SK-N-SH treated with all-trans-retinoic acid at 6 μM for 48 hours (cell line): Measurements from ENCODE around the gene UAP1.

Experiments used
- ATAC-seq: fragments of 200-7000 bp; cut with Tn5 transposase; 3 replicates; pipeline ENCODE4 v1.9.1; 2020; ENCODE audit warnings: mild to moderate bottlenecking, moderate library complexity
- ARNTL ChIP-seq: fragments of 450-650 bp; formaldehyde crosslinking; IDR thresholded peaks from 2 replicates; pipeline ENCODE4 v1.5.0; 2020; ENCODE audit warnings: low read depth, mild to moderate bottlenecking, moderate library complexity, borderline replicate concordance
- BACH2 ChIP-seq: fragments of 250-450 bp; sonication (Bioruptor Pico); IDR thresholded peaks from 2 replicates; pipeline ENCODE4 v1.9.0; 2021; ENCODE audit warnings: mild to moderate bottlenecking, borderline replicate concordance
- CSDC2 ChIP-seq: fragments of 250-450 bp; sonication (Bioruptor Pico); IDR thresholded peaks from 2 replicates; pipeline ENCODE4 v1.5.0; 2020; ENCODE audit warnings: mild to moderate bottlenecking, moderate library complexity
- ESRRG ChIP-seq: fragments of 250-450 bp; sonication (Bioruptor Pico); IDR thresholded peaks from 2 replicates; pipeline ENCODE4 v1.6.1; 2021; ENCODE audit warnings: mild to moderate bottlenecking
- GLIS3 ChIP-seq: fragments of 250-450 bp; sonication (Bioruptor Pico); IDR thresholded peaks from 2 replicates; pipeline ENCODE4 v1.5.0; 2020; ENCODE audit warnings: mild to moderate bottlenecking, moderate library complexity
- ISL1 ChIP-seq: fragments of 250-450 bp; sonication (Bioruptor Pico); IDR thresholded peaks from 2 replicates; pipeline ENCODE4 v2.1.2; 2022; ENCODE audit warnings: mild to moderate bottlenecking, moderate library complexity
- PPARA ChIP-seq: fragments of 250-450 bp; sonication (Bioruptor Pico); IDR thresholded peaks from 2 replicates; pipeline ENCODE4 v1.5.0; 2020; ENCODE audit warnings: mild to moderate bottlenecking, borderline replicate concordance
- RARB ChIP-seq: fragments of 250-450 bp; sonication (Bioruptor Pico); IDR thresholded peaks from 2 replicates; pipeline ENCODE4 v1.8.0; 2021; ENCODE audit warnings: mild to moderate bottlenecking, moderate library complexity
- SNAI2 ChIP-seq: fragments of 250-450 bp; sonication (Bioruptor Pico); IDR thresholded peaks from 2 replicates; pipeline ENCODE4 v1.5.0; 2020; ENCODE audit warnings: mild to moderate bottlenecking, moderate library complexity
- TCF4 ChIP-seq: fragments of 250-450 bp; sonication (Bioruptor Pico); IDR thresholded peaks from 2 replicates; pipeline ENCODE4 v1.8.0; 2021; ENCODE audit warnings: mild to moderate bottlenecking, moderate library complexity, borderline replicate concordance
- TOX ChIP-seq: fragments of 250-450 bp; sonication (Bioruptor Pico); IDR thresholded peaks from 2 replicates; pipeline ENCODE4 v1.8.0; 2021; ENCODE audit warnings: mild to moderate bottlenecking, moderate library complexity, borderline replicate concordance
- ZC3H10 ChIP-seq: fragments of 250-450 bp; sonication (Bioruptor Pico); IDR thresholded peaks from 2 replicates; pipeline ENCODE4 v1.5.1; 2021; ENCODE audit warnings: mild to moderate bottlenecking, moderate library complexity
- ZFP3 ChIP-seq: fragments of 250-450 bp; sonication (Bioruptor Pico); IDR thresholded peaks from 2 replicates; pipeline ENCODE4 v1.5.0; 2020; ENCODE audit warnings: mild to moderate bottlenecking, moderate library complexity
- ZFP30 ChIP-seq: fragments of 450-650 bp; formaldehyde crosslinking; IDR thresholded peaks from 2 replicates; pipeline ENCODE4 v1.5.0; 2022; ENCODE audit warnings: mild to moderate bottlenecking, moderate library complexity
- ZNF565 ChIP-seq: fragments of 450-650 bp; formaldehyde crosslinking; conservative IDR thresholded peaks from 2 replicates; pipeline ENCODE4 v1.5.0; 2020; ENCODE audit warnings: low read depth, mild to moderate bottlenecking, moderate library complexity
- ZNF70 ChIP-seq: fragments of 450-650 bp; formaldehyde crosslinking; IDR thresholded peaks from 2 replicates; pipeline ENCODE4 v1.5.0; 2020; ENCODE audit warnings: mild to moderate bottlenecking, moderate library complexity
- ZNF8 ChIP-seq: fragments of 450-650 bp; formaldehyde crosslinking; IDR thresholded peaks from 2 replicates; pipeline ENCODE4 v1.5.0; 2020; ENCODE audit warnings: mild to moderate bottlenecking, moderate library complexity
- TF ChIP-seq, protein P1 (sequence below): fragments of 250-450 bp; sonication (Bioruptor Pico); IDR thresholded peaks from 2 replicates; pipeline ENCODE4 v1.8.0; 2021; ENCODE audit warnings: low read depth, mild to moderate bottlenecking, moderate library complexity, borderline replicate concordance
- TF ChIP-seq, protein P2 (sequence below): fragments of 250-450 bp; sonication (Bioruptor Pico); IDR thresholded peaks from 2 replicates; pipeline ENCODE4 v1.8.0; 2020; ENCODE audit warnings: mild to moderate bottlenecking, moderate library complexity, borderline replicate concordance
- TF ChIP-seq, protein P3 (sequence below): fragments of 250-450 bp; sonication (Bioruptor Pico); IDR thresholded peaks from 2 replicates; pipeline ENCODE4 v1.5.0; 2020; ENCODE audit warnings: mild to moderate bottlenecking, moderate library complexity
- TF ChIP-seq, protein P4 (sequence below): fragments of 250-450 bp; sonication (Bioruptor Pico); IDR thresholded peaks from 2 replicates; pipeline ENCODE4 v1.5.1; 2021; ENCODE audit warnings: mild to moderate bottlenecking, moderate library complexity

Gene UAP1

DNA sequence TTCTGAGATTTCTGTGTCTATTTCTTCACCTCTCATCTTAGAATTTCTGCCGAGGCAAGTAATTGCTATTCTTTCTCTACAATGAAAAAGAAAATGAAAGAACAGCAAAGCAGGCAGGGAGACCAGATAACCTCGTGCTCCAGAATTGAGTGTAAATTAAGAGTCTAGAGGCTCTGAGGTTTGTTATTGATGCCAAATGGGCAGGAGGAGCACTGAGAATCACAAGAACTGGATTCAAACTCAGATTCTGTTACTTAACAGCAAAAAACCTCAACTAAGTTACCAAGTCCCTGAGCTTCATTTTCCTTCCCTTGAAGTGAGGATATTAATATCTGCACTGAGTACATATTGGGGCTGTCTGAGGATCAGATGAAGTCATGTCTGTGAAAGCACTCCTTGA, 65.2 kb downstream of the UAP1 start:
- TF ChIP-seq TOX (CRISPR knock-in tag) (peak; percentile 42; the same call in 1 of the 2 replicates), ZNF8 (CRISPR knock-in tag) (no peak)
- ATAC-seq: no peak

DNA sequence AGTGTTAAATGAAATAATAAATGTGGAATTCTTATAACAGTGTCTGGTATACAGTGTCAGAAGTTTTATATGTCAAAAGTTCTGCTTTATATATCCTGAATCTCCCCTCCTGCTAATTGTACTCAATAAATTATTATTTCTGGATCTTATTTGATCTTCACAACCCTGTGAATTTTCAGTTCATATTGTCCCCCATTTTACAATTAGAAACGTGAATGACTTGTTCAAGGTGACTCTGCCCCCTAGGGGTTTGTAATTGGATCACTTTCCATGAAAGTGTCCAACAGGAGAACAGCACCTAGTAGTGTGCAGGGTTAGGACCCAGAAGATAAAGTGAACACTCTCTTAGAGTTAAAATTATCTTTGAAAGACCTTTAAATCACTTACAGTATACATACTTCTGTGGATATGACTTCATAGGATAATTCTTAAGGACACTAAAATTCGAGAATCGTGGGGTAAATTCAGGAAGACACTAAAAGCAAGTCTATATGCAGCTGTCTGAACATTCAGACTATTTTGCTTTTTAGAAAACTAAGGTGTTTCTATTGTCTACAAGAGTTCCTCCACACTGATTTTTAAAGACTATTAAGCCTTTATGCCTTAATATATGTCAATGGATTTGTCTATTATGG, 66.3 kb downstream of the UAP1 start:
- TF ChIP-seq PPARA (CRISPR knock-in tag): no peak
- no peak for TF ChIP-seq ARNTL (CRISPR knock-in tag)
- no peak for TF ChIP-seq TCF4
- no peak for TF ChIP-seq ZNF565 (CRISPR knock-in tag)
- TF ChIP-seq ESRRG: no peak
- TF ChIP-seq GLIS3: no peak
- TF ChIP-seq ZFP30 (CRISPR knock-in tag): no peak
- no peak for TF ChIP-seq ZNF8 (CRISPR knock-in tag)
- TF ChIP-seq, protein P1, sequence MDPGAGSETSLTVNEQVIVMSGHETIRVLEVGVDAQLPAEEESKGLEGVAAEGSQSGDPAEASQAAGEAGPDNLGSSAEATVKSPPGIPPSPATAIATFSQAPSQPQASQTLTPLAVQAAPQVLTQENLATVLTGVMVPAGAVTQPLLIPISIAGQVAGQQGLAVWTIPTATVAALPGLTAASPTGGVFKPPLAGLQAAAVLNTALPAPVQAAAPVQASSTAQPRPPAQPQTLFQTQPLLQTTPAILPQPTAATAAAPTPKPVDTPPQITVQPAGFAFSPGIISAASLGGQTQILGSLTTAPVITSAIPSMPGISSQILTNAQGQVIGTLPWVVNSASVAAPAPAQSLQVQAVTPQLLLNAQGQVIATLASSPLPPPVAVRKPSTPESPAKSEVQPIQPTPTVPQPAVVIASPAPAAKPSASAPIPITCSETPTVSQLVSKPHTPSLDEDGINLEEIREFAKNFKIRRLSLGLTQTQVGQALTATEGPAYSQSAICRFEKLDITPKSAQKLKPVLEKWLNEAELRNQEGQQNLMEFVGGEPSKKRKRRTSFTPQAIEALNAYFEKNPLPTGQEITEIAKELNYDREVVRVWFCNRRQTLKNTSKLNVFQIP (CRISPR knock-in tag): no peak
- ATAC-seq: no peak

DNA sequence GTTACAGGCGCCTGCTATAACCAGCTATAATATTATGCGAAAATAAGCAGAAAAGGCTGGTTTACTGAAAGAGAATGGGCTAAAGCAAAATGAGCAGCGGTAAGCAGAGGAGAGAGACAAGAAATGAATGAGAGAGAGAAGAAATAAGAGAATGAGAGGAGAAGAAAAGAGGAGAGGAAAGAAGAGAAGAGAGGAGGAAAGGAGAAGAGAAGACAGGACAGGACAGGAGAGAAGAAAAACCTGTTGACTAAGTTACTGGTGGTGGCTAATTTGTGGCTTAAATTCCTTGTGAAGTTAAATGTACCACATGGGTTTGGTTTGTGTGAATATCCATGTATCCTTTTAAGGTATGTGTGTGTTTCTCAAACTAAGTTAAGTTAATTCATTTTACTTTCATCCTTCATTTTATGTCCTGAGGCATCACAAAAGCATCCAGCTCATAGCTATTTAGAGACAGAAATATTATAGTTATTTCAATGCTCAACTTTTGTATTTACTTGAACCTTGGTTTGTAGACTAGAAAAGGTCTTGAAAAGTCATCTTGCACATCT, 67.6 kb downstream of the UAP1 start:
- TF ChIP-seq, protein P1 (CRISPR knock-in tag): no peak
- no peak for TF ChIP-seq ESRRG
- TF ChIP-seq BACH2 (CRISPR knock-in tag): no peak
- TF ChIP-seq PPARA (CRISPR knock-in tag): no peak
- TF ChIP-seq TCF4: no peak
- no peak for TF ChIP-seq ZFP3 (CRISPR knock-in tag)
- no peak for TF ChIP-seq TOX (CRISPR knock-in tag)
- TF ChIP-seq ARNTL (CRISPR knock-in tag): no peak
- TF ChIP-seq ZC3H10 (CRISPR knock-in tag): no peak
- TF ChIP-seq ZFP30 (CRISPR knock-in tag): no peak
- no peak for TF ChIP-seq ZNF8 (CRISPR knock-in tag)
- TF ChIP-seq ISL1: no peak
- TF ChIP-seq, protein P2, sequence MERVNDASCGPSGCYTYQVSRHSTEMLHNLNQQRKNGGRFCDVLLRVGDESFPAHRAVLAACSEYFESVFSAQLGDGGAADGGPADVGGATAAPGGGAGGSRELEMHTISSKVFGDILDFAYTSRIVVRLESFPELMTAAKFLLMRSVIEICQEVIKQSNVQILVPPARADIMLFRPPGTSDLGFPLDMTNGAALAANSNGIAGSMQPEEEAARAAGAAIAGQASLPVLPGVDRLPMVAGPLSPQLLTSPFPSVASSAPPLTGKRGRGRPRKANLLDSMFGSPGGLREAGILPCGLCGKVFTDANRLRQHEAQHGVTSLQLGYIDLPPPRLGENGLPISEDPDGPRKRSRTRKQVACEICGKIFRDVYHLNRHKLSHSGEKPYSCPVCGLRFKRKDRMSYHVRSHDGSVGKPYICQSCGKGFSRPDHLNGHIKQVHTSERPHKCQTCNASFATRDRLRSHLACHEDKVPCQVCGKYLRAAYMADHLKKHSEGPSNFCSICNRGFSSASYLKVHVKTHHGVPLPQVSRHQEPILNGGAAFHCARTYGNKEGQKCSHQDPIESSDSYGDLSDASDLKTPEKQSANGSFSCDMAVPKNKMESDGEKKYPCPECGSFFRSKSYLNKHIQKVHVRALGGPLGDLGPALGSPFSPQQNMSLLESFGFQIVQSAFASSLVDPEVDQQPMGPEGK (CRISPR knock-in tag): no peak
- TF ChIP-seq SNAI2 (CRISPR knock-in tag): no peak
- TF ChIP-seq ZNF70 (CRISPR knock-in tag): no peak
- TF ChIP-seq, protein P3, sequence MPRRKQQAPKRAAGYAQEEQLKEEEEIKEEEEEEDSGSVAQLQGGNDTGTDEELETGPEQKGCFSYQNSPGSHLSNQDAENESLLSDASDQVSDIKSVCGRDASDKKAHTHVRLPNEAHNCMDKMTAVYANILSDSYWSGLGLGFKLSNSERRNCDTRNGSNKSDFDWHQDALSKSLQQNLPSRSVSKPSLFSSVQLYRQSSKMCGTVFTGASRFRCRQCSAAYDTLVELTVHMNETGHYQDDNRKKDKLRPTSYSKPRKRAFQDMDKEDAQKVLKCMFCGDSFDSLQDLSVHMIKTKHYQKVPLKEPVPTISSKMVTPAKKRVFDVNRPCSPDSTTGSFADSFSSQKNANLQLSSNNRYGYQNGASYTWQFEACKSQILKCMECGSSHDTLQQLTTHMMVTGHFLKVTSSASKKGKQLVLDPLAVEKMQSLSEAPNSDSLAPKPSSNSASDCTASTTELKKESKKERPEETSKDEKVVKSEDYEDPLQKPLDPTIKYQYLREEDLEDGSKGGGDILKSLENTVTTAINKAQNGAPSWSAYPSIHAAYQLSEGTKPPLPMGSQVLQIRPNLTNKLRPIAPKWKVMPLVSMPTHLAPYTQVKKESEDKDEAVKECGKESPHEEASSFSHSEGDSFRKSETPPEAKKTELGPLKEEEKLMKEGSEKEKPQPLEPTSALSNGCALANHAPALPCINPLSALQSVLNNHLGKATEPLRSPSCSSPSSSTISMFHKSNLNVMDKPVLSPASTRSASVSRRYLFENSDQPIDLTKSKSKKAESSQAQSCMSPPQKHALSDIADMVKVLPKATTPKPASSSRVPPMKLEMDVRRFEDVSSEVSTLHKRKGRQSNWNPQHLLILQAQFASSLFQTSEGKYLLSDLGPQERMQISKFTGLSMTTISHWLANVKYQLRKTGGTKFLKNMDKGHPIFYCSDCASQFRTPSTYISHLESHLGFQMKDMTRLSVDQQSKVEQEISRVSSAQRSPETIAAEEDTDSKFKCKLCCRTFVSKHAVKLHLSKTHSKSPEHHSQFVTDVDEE (CRISPR knock-in tag): no peak
- TF ChIP-seq, protein P4, sequence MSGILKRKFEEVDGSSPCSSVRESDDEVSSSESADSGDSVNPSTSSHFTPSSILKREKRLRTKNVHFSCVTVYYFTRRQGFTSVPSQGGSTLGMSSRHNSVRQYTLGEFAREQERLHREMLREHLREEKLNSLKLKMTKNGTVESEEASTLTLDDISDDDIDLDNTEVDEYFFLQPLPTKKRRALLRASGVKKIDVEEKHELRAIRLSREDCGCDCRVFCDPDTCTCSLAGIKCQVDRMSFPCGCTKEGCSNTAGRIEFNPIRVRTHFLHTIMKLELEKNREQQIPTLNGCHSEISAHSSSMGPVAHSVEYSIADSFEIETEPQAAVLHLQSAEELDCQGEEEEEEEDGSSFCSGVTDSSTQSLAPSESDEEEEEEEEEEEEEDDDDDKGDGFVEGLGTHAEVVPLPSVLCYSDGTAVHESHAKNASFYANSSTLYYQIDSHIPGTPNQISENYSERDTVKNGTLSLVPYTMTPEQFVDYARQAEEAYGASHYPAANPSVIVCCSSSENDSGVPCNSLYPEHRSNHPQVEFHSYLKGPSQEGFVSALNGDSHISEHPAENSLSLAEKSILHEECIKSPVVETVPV: no peak
- TF ChIP-seq ZNF565 (CRISPR knock-in tag): no peak
- no peak for TF ChIP-seq RARB (CRISPR knock-in tag)
- TF ChIP-seq CSDC2: no peak
- ATAC-seq: no peak
